ENCODE results near the gene SMG7. TPM values are rescaled to one million over a fixed set of nuclear protein-coding genes. Genes with fewer than 3 reads are reported as not detected.

The SMG7 gene
- total and polyA plus RNA-seq, 2 of the 4 experiments (the other 2 are of a cell fraction): 18.1 to 22.6 TPM

DNA sequence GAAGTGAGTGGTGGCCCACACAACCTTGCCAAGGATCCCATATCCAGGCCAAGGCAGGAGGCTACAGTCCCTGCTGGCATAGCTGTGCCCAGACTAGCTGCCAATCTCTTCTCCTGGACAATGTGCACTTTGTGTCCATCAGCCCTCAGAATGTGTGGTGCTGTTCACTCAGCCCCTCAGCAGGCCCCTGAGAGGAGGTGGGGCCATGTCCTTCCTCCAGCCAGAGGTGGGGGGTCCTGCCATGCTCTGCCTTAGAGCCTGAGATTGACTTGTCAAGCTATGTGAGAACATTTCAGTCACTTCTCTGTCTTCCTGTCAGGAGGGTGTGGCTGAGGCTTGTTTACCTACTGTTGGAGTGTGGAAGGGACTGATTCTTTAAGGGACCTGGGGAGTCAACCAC lies 116.5 kb downstream of the SMG7 start:
- TF ChIP-seq POLR2A (IDR thresholded peaks at IDR 0.05; ENCODE audit: low read depth, low read length) (no peak), SMC3 (IDR thresholded peaks at IDR 0.05; ENCODE audit: low read depth, low read length) (no peak), RCOR1 (IDR thresholded peaks at IDR 0.05; ENCODE audit: insufficient replicate concordance, low read length) (no peak), CEBPB (IDR thresholded peaks at IDR 0.05; ENCODE audit: low read depth, low read length) (no peak), RAD21 (IDR thresholded peaks at IDR 0.05; ENCODE audit: low read length) (no peak), MXI1 (IDR thresholded peaks at IDR 0.05; ENCODE audit: borderline replicate concordance, low read depth, low read length) (no peak), CHD1 (IDR thresholded peaks at IDR 0.05; ENCODE audit: low read depth, low read length) (no peak), MAZ (IDR thresholded peaks at IDR 0.05; ENCODE audit: borderline replicate concordance, low read depth, low read length) (no peak)
- TF ChIP-seq, protein P1, sequence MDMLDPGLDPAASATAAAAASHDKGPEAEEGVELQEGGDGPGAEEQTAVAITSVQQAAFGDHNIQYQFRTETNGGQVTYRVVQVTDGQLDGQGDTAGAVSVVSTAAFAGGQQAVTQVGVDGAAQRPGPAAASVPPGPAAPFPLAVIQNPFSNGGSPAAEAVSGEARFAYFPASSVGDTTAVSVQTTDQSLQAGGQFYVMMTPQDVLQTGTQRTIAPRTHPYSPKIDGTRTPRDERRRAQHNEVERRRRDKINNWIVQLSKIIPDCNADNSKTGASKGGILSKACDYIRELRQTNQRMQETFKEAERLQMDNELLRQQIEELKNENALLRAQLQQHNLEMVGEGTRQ (IDR thresholded peaks at IDR 0.05; ENCODE audit: low read depth, low read length): no peak
- TF ChIP-seq, protein P2, sequence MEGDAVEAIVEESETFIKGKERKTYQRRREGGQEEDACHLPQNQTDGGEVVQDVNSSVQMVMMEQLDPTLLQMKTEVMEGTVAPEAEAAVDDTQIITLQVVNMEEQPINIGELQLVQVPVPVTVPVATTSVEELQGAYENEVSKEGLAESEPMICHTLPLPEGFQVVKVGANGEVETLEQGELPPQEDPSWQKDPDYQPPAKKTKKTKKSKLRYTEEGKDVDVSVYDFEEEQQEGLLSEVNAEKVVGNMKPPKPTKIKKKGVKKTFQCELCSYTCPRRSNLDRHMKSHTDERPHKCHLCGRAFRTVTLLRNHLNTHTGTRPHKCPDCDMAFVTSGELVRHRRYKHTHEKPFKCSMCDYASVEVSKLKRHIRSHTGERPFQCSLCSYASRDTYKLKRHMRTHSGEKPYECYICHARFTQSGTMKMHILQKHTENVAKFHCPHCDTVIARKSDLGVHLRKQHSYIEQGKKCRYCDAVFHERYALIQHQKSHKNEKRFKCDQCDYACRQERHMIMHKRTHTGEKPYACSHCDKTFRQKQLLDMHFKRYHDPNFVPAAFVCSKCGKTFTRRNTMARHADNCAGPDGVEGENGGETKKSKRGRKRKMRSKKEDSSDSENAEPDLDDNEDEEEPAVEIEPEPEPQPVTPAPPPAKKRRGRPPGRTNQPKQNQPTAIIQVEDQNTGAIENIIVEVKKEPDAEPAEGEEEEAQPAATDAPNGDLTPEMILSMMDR (conservative IDR thresholded peaks at IDR 0.05; ENCODE audit: low read depth, low read length): no peak
- intact Hi-C loops (cut with micrococcal nuclease) (no loop called here), dilution Hi-C loops (cut with HindIII; ENCODE audit: low sequenced_read_pairs, unreplicated experiment) (no loop called here), in situ Hi-C loops (cut with MboI; ENCODE audit: low sequenced_read_pairs) (no loop called here)
- no peak overlapping the region for H2BK5ac ChIP-seq (ENCODE audit: low read depth, low read length, poor library complexity, severe bottlenecking)
- H2AK5ac ChIP-seq (ENCODE audit: low read depth, low read length): no peak overlapping the region
- H4K8ac ChIP-seq (ENCODE audit: low read depth in 2 of 2, low read length in 2 of 2): no peak overlapping the region
- H3K4me3 ChIP-seq (ENCODE audit: insufficient read depth, low read depth, low read length): no peak overlapping the region
- H3K4me1 ChIP-seq (ENCODE audit: control insufficient read depth, insufficient read depth, low read length): 0 out of 2 replicates have a peak, but pooled peaks cover 3% of the 10 kb centered on the region
- DNase-seq (no peak), ATAC-seq (ENCODE audit: low read depth) (no peak)
- H4K91ac ChIP-seq (ENCODE audit: insufficient read depth, low read depth, low read length): no peak overlapping the region
- no peak overlapping the region for H3K18ac ChIP-seq (ENCODE audit: low read depth, low read length)
- no peaks in the 10 kb centered on the region for H3K79me1 ChIP-seq (ENCODE audit: low read depth in 1 of 2, low read length in 2 of 2)
- H3K4ac ChIP-seq (ENCODE audit: low read depth, low read length): no peak overlapping the region
- H2BK20ac ChIP-seq (ENCODE audit: low read depth, low read length): no peak overlapping the region
- no peak overlapping the region for H3K27ac ChIP-seq (ENCODE audit: insufficient read depth, low read length)
- no peak overlapping the region for H2AFZ ChIP-seq (replicated peaks; ENCODE audit: low read length, poor library complexity)
- no peaks in the 10 kb centered on the region for H3K36me3 ChIP-seq (ENCODE audit: control insufficient read depth, insufficient read depth, low read length)
- no peak overlapping the region for H3K14ac ChIP-seq (replicated peaks; ENCODE audit: low read depth, low read length)
- H3K23ac ChIP-seq (ENCODE audit: low read depth, low read length): no peak overlapping the region
- H3K56ac ChIP-seq (ENCODE audit: extremely low read depth, insufficient read depth, low read length): no peak overlapping the region
- H3K27me3 ChIP-seq (ENCODE audit: control insufficient read depth, insufficient read depth, low read length): no peaks in the 10 kb centered on the region
- peaks cover 3% of the 10 kb centered on the region; the same call in 1 of the 2 replicates for H3K9me1 ChIP-seq (ENCODE audit: insufficient read depth, low read length)
- CTCF ChIA-PET: no interaction called here
- no peak overlapping the region for H2BK120ac ChIP-seq (ENCODE audit: low read depth, low read length)
- no peak overlapping the region for H4K5ac ChIP-seq (ENCODE audit: low read depth, low read length)
- peak overlapping the region; percentile 8 for H2AK9ac ChIP-seq (replicated peaks; ENCODE audit: low read depth, low read length, poor library complexity)
- no peak overlapping the region for H2BK15ac ChIP-seq (ENCODE audit: low read depth, low read length)
- H3K4me2 ChIP-seq (ENCODE audit: low read depth, low read length): no peak overlapping the region
- POLR2A ChIA-PET (ENCODE audit: unreplicated experiment): no interaction called here
- no TSS peak for BruUV-seq (replicated peaks)
- no peaks in the 10 kb centered on the region for H3K9me3 ChIP-seq (ENCODE audit: control insufficient read depth, insufficient read depth, low read length)
- no peaks in the 10 kb centered on the region for H4K20me1 ChIP-seq (ENCODE audit: insufficient read depth, low read length)
- no peak overlapping the region for H3K9ac ChIP-seq (ENCODE audit: low read depth, low read length)

Measured in IMR-90 (cell line).